OCI-LY3 (cell line): Measurements from ENCODE around the gene THSD7B.

Source experiments
- H2AFZ ChIP-seq: fragments of 200-600, 300-600 bp; shearing (Covaris generic); 2 replicates; pipeline ENCODE4 v1.6.0; 2014; ENCODE audit warnings: antibody characterized with exemption, low read depth, low read length
- H3K27ac ChIP-seq: fragments of 200-600, 300-600 bp; sonication (generic); 2 replicates; pipeline ENCODE4 v1.5.1; 2014; ENCODE audit warnings: mild to moderate bottlenecking, low read length, moderate library complexity, mixed read lengths
- H3K27me3 ChIP-seq: fragments of 200-600, 300-600 bp; sonication (generic); 2 replicates; pipeline ENCODE4 v1.6.1; 2014; ENCODE audit warnings: low read depth, low read length, mixed read lengths
- H3K36me3 ChIP-seq: fragments of 200-600, 300-600 bp; sonication (generic); replicated peaks from 2 replicates; pipeline ENCODE3; 2014; ENCODE audit warnings: low read depth, low read length, mixed read lengths
- H3K4me1 ChIP-seq: fragments of 300-600, 200-600 bp; sonication (generic); 2 replicates; pipeline ENCODE4 v1.6.1; 2014; ENCODE audit warnings: low read length, mixed read lengths
- H3K4me2 ChIP-seq: fragments of 200-600, 300-600 bp; sonication (generic); 2 replicates; pipeline ENCODE4 v1.6.1; 2014; ENCODE audit warnings: low read length, mixed read lengths
- H3K4me3 ChIP-seq: fragments of 300-600, 200-600 bp; sonication (generic); 2 replicates; pipeline ENCODE4 v1.5.1; 2014; ENCODE audit warnings: antibody characterized with exemption, mild to moderate bottlenecking, low read length, moderate library complexity
- H3K79me2 ChIP-seq: fragments of 300-600, 200-600 bp; shearing (Covaris generic); 2 replicates; pipeline ENCODE4 v1.6.1; 2014; ENCODE audit warnings: mild to moderate bottlenecking, low read length, mixed read lengths
- H3K9ac ChIP-seq: fragments of 300-600, 200-600 bp; shearing (Covaris generic); 2 replicates; pipeline ENCODE4 v1.6.0; 2014; ENCODE audit warnings: mild to moderate bottlenecking, low read length, moderate library complexity
- H3K9me3 ChIP-seq: fragments of 200-600, 300-600 bp; shearing (Covaris generic); 2 replicates; pipeline ENCODE4 v1.6.1; 2014; ENCODE audit warnings: low read length, mixed read lengths; ENCODE audit not compliant: insufficient read depth
- H4K20me1 ChIP-seq: fragments of 200-600, 300-600 bp; sonication (generic); 2 replicates; pipeline ENCODE4 v1.6.1; 2016; ENCODE audit warnings: low read length, mixed read lengths; ENCODE audit not compliant: insufficient read depth
- CTCF ChIP-seq: fragments of 200-600, 300-600 bp; sonication (generic); IDR thresholded peaks from 2 replicates; pipeline ENCODE4 v1.5.1; 2014; ENCODE audit warnings: antibody characterized with exemption, low read length, low read depth
- EZH2phosphoT487 ChIP-seq: fragments of 200-600 bp; shearing (Covaris generic); IDR thresholded peaks from 2 replicates; pipeline ENCODE4 v1.6.1; 2018; ENCODE audit warnings: antibody characterized with exemption, mixed run types, low read depth

Gene THSD7B

GRCh38 chr2:137223722-137224121, 458.4 kb downstream of the THSD7B start:
- no peaks in the 10 kb centered on the region for H3K27me3 ChIP-seq
- H3K27ac ChIP-seq = no peak overlapping the region
- peaks cover 20% of the 10 kb centered on the region for H3K4me1 ChIP-seq
- H3K9ac ChIP-seq = no peak overlapping the region
- H3K4me3 ChIP-seq = no peak overlapping the region
- no peak overlapping the region for H2AFZ ChIP-seq
- H4K20me1 ChIP-seq = no peaks in the 10 kb centered on the region
- H3K79me2 ChIP-seq = no peaks in the 10 kb centered on the region
- H3K4me2 ChIP-seq = no peak overlapping the region
- TF ChIP-seq CTCF (no peak), EZH2phosphoT487 (no peak)
- H3K9me3 ChIP-seq = no peaks in the 10 kb centered on the region
- H3K36me3 ChIP-seq = no peaks in the 10 kb centered on the region

- H3K4me2 ChIP-seq = no peak overlapping the region
- no peak overlapping the region for H3K9ac ChIP-seq
- TF ChIP-seq CTCF (no peak), EZH2phosphoT487 (no peak)
- no peaks in the 10 kb centered on the region for H3K9me3 ChIP-seq
- H3K27me3 ChIP-seq = no peaks in the 10 kb centered on the region
- H4K20me1 ChIP-seq = no peaks in the 10 kb centered on the region
- H2AFZ ChIP-seq = no peak overlapping the region
- no peak overlapping the region for H3K4me3 ChIP-seq
- H3K79me2 ChIP-seq = no peaks in the 10 kb centered on the region
- H3K36me3 ChIP-seq = no peaks in the 10 kb centered on the region
- H3K27ac ChIP-seq = no peak overlapping the region
- H3K4me1 ChIP-seq = no peaks in the 10 kb centered on the region
Measured at GRCh38 chr2:137228566-137228965, 463.2 kb downstream of the THSD7B start.

GRCh38 chr2:137229834-137230233, 464.5 kb downstream of the THSD7B start:
- Histone ChIP-seq H3K79me2 (no peaks in the 10 kb centered on the region), H2AFZ (no peak overlapping the region), H3K4me2 (no peak overlapping the region), H3K4me1 (no peaks in the 10 kb centered on the region), H3K9ac (no peak overlapping the region), H4K20me1 (no peaks in the 10 kb centered on the region), H3K4me3 (no peak overlapping the region), H3K9me3 (no peaks in the 10 kb centered on the region), H3K27me3 (no peaks in the 10 kb centered on the region), H3K36me3 (no peaks in the 10 kb centered on the region), H3K27ac (no peak overlapping the region)
- TF ChIP-seq EZH2phosphoT487 (no peak), CTCF (no peak)

GRCh38 chr2:137231628-137232027, 466.3 kb downstream of the THSD7B start:
- Histone ChIP-seq H3K4me2 (no peak overlapping the region), H3K27ac (no peak overlapping the region), H4K20me1 (no peaks in the 10 kb centered on the region), H3K9me3 (no peaks in the 10 kb centered on the region), H2AFZ (no peak overlapping the region), H3K9ac (no peak overlapping the region), H3K79me2 (no peaks in the 10 kb centered on the region), H3K4me1 (no peaks in the 10 kb centered on the region), H3K27me3 (no peaks in the 10 kb centered on the region), H3K4me3 (no peak overlapping the region), H3K36me3 (no peaks in the 10 kb centered on the region)
- TF ChIP-seq EZH2phosphoT487 = no peak
- TF ChIP-seq CTCF = no peak
